Medulla oblongata (tissue), 1 donor: ENCODE measurements around the gene QRSL1.
"Not testable (repeated sequence)": the region's sequence is repeated elsewhere in the genome, so short reads cannot be mapped to it uniquely, and the experiment has no call there.

Experiments
- DNase-seq: peaks from one replicate; pipeline ENCODE4 v3.0.0-alpha.2; 2015; ENCODE audit errors: extremely low spot score

The QRSL1 gene

DNA sequence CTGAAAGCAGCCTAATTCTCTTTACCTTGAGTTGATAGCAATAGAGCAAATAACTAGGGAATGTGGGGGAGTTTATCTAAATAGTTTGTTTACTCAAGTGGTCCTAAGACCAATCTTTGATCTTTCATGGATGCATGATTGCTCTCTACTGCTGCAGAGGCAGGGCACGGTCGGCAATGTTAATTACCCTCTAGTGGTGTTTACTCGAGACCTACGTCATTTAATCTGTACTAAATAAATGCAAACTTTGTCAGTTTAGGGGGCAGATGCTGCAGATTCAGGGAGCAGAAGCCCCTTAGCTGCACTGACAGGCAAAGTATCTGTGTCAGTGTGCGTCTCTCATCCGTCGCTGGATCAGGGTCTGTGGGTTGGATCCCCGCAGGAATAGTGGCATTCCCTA is 7.0 kb upstream of the QRSL1 start:
- DNase-seq, result no peak

DNA sequence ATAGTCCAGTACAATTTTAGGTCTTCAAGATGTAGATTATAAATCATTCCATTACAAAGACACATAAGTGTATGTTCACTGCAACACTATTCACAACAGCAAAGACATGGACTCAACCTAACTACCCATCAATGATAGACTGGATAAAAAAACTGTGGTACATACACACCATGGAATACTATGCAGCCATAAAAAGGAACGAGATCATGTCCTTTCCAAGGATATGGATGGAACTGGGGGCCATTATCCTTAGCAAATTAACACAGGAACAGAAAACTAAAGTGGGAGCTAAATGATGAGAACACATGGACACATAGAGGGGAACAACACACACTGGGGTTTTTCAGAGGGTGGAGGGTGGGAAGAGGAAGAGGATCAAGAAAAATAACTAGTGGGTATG is 6.3 kb upstream of the QRSL1 start:
- DNase-seq, result no peak

DNA sequence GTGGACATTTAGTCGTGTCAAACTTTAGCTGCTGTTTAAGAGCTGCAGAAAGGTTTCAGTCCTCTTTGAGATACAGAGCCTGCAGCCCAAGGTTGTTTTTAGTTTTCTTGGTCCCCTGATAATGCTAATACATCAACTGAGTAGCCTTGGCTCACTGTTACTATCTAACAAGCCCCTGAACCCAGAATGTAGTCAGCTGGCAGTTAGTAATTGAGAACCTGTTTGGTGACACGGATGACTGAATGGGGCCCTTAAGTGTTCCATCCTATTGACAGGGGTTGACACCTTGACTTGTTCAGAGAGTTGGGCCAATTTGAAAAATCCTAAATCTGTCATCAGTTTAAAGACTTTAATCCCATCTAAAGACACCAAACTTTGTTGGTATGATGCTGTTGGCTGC is 2.9 kb upstream of the QRSL1 start:
- no peak for DNase-seq

DNA sequence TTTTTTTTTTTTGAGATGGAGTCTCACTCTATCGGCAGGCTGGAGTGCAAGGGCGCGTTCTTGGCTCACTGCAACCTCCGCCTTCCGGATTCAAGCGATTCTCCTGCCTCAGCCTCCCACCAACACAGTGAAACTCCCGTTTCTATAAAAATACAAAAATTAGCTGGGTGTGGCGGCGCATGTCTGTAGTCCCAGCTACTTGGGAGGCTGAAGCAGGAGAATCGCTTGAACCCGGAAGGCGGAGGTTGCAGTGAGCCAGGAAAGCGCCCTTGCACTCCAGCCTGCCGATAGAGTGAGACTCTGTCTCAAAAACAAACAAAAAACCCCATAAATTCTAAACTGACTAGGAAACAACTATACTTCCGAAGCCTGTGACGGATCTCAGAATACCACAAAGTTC is 1.6 kb upstream of the QRSL1 start:
- not testable (repeated sequence) for DNase-seq

DNA sequence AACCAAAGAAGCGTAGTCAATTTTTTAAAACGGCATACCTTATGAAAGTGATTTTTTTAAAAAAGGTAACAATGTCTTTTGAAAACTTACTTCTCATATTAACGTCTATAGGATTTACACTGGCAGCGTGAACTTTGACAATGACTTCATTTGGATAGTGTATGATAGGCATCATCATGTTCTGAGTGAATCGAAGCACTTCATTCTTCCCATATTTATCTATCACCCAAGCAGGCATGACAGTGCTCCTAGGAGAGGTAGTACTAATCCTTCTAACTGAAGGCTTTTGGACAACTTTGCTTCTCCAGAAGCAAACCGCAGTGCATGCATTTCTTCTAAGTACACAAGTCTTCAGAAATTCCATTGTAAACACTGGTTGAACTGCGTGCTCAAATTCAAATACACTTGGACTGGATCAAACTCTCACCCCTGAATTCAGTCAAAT is 698 bp upstream of the QRSL1 start:
- DNase-seq, result no peak

DNA sequence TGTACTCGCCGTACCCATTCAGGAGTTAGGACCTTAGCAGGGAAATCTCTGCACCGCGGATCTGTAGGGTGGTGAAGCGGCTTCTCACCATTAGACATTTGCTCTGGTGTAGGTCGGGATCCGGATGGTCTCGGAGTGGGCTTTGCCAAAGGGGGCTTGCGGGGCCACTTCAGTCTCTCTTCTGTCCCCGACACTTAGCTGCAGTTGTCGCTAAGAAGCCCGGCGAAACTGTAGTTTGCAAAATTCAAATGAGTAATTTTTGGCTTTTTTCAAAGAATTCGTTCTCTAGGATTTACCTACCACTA is 433 bp downstream of the QRSL1 start:
- DNase-seq, result no peak

DNA sequence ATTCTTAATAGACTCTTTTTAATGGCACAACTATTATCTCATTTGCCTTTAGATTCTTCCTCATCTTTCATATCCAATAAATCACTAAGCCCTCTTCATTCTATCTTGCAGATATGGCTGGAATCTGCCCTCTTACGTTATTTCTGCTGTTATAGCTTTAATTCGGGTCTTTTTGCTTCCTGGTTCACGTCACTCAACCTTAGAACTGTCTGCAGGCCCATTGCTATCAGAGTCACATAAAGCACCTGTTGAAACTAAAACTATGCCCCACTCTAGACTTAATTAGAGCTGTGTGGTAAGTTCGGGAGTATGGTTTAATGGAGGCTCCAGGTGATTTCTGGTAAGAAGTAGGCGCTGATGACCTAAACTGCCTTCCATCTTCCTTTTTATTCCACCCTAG is 988 bp downstream of the QRSL1 start:
- DNase-seq, result no peak

DNA sequence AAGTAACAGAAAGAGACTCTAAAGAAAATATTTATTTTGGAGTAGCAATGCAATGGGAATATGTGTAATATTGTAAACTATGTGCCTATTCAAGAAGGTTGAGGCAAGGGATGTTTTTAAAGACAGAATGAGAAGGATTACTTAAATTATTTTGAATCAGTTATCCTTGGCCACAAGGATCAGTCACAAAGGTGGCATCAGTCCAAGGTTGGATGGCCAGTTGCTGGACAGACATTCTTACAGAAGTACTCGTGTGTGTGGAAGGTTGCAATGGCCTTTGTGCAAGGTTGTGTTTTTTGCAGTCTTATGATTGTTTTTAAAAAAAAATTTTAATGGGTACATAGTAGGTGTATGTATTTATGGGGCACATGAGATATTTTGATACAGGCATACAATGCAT is 2.0 kb downstream of the QRSL1 start:
- DNase-seq, result no peak

DNA sequence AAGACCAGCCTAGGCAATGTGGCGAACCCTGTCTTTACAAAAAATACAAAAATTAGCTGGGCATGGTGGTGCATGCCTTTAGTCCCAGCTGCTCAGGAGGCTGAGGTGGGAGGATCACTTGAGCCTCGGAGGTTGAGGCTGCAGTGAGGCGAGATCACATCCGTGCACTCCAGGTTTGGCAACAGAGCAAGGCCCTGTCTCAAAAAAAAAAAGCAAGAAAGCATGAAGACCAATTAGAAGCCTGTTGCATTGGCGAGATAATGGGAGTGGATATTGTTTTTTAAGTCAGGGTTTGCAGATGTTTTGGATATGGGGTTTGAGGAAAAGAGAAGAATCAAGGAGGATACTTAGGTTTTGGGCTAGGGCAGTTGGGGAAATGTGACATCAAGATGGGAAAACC is 5.2 kb downstream of the QRSL1 start:
- DNase-seq, result no peak

DNA sequence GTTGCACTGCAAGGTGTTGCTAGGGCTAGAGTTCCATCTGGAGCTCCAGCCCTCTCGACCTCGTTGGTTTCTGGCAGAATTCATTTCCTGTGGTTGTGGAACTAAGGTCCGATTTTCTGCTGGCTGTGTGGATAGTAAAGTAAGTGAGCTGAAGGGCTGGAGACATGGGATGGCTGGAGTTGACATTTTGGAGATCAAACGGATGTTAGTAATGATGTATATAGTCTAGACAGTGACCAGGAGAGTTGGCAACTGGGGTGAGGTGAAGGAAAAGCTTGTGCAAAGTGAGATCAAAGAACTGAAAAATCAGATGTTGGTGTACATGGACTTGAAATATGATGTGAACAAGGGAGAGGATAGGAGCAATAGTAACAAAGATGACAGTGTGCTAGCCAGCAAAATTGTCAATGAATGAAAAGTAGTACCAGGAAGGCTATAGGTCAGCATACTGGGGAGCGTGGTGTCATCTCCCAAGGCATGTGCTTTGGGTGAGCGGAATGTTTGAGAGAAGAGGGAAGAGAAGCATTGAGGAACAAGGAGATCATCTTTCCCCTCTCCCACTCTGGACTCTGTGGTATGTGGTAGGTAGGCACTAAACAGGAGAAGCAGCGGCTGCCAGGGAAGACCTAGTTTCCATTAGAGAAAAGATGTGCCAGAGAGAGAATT is 7.8 kb downstream of the QRSL1 start:
- peak; percentile 33 for DNase-seq

DNA sequence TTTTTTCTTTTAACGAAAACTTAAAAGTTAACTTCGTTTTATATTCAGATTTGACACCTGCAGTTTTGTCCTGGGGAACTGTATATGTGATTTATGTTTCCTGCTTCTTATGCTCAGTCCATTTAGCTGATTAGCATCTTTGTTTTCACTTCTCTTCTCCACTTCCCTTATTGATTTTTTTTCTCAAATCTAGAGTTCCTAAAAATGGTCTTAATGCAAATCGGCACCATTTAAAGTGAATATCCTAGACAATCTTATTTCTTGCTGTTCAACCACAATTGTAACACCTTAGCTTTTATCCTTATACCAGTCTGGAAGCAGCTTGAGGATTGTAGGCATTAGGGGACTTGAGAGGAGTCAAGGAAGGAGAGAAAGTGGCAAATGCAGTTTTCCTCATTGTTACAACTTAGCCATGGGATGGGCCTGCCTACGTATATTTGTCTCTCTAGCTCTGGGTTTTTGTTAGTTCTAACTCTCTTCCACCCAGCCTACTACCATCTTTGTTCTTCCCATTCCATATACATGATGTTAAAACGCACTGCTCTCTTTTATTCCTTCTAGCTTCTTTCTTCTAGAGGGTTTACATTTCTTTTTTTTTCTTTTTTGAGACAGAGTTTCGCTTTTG is 8.5 kb downstream of the QRSL1 start:
- peak; percentile 41 for DNase-seq

DNA sequence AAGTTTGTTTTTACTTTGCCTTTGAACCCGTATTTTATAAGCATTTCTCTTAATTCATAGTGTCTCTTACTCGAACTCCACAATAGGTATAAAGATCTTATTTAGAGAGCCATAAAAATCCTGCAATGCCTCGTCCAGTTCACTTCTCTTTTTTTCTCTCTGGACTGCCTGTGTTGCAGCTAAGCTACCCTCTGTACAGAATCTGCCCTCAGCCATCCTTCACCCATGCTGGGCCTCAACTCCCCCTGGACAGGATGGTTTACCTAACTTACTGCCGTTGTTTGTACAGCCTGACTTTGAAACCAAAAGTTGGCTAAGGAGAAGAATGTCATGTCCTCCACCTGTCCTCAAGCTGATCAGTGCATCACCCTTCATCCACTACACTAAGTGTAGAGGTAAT is 10.4 kb downstream of the QRSL1 start:
- DNase-seq, result no peak

DNA sequence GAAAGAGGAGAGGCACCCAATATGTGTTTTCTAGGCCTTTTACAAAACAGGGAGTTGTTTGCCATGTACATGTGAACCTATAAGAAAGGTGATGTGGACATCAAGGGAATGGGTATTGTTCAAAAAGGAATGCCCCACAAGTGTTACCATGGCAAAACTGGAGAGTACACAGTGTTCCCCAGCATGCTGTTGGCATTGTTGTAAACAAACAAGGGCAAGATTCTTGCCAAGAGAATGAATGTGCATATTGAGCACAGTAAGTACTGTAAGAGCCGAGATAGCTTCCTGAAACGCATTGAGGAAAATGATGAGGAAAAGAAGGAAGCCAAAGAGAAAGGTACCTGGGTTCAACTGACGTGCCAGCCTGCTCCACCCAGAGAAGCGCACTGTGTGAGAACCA is 13.1 kb downstream of the QRSL1 start:
- DNase-seq, result no peak

DNA sequence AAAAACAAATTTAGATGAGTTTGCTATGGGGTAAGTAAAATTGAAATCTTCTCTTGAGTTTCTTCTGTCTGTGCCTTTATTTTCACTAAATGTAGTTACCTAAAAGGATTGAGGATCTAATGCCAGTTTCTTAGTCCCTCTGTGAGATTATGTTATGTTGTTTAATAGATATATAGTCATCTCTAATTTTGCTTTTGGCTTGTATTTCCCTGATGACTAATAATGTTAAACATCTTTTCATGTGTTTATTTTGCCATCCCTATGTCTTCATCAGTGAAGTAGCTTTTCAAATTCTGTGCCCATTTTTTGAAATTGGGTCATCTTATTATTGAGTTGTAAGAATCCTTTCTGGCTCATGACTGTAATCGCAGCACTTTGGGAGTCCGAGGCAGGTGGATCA is 13.7 kb downstream of the QRSL1 start:
- no peak for DNase-seq

DNA sequence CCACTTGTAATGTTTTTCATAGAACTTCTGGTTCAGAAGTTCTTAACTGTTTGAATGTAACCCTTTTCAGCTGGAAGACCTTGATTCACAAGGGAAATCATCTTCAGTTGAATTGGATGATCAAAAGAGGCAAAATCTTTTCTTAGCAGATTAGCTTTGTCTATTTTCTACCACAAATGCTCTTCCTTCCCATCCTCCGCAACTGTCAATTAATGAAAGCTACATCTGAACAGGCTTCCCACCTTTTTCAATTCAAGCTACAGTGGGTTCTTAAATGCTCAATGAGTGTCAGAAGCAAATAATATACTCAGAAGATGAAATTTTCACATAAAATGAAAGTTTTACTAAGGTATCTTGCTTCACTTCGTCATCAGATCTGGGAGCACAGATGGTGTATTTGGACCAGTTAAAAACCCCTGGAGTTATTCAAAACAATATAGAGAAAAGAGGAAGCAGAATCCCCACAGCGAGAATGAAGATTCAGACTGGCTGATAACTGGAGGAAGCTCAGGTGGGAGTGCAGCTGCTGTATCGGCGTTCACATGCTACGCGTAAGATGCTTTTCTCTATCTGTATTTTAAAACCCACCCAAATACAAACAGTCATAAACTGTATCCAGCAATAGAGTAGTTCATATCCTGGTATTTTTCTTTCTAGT is 19.4 kb downstream of the QRSL1 start:
- no peak for DNase-seq

DNA sequence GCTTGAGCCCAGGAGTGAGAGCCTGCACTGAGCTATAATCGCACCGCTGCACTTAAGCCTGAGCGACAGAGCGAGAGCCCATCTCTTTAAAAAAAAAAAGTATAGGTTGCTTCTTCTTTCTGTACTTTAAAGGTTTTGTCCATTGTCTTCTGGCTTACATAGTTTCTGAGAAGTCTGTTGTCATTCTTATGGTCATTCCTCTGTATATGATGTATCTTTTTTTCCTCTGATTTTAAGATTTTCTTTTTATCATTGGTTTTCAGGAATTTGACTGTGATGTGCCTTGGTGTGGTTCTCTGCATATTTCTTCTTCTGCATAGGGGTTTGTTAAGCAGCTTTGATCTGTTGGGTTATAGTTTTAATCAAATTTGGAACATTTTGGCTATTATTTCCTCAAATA is 29.1 kb downstream of the QRSL1 start:
- no peak for DNase-seq

DNA sequence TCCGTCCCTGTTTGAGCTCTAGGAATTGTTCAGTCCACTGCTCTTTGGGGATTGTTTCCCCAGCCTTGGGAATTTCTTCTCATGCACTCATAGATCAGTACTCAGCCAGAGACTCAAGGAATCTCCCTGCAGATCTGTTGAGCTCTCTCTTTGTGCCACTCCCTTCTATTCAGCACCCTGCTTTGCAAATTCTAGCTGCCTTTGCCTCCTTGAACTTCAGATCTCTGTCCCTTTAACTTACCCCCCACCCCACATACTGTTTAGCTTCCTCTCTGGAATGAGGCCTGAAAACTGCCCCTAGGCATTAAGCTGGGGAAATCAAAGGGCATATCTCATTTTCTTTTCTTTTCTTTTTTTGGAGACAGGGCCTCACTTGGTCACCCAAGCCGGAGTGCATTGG is 30.5 kb downstream of the QRSL1 start:
- no peak for DNase-seq

DNA sequence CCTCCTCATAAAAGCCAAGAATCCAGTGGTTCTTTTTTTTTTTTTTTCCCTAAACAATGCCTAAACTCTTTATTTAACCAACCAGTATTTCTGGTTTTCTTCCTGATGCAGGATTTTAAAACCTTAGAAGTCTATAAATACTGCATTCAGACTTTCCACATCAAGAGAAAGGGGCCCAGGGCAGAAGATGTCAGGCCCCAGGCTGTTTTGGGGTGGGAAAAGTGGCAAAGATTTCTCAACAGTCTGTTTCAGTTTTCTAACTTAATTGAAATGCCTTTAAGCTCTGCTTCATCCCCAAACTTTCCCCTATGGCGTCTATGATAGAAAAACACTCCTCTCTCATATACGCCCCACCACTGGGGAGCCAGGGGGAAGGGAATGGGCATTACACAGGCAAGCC is 33.1 kb downstream of the QRSL1 start:
- no peak for DNase-seq

DNA sequence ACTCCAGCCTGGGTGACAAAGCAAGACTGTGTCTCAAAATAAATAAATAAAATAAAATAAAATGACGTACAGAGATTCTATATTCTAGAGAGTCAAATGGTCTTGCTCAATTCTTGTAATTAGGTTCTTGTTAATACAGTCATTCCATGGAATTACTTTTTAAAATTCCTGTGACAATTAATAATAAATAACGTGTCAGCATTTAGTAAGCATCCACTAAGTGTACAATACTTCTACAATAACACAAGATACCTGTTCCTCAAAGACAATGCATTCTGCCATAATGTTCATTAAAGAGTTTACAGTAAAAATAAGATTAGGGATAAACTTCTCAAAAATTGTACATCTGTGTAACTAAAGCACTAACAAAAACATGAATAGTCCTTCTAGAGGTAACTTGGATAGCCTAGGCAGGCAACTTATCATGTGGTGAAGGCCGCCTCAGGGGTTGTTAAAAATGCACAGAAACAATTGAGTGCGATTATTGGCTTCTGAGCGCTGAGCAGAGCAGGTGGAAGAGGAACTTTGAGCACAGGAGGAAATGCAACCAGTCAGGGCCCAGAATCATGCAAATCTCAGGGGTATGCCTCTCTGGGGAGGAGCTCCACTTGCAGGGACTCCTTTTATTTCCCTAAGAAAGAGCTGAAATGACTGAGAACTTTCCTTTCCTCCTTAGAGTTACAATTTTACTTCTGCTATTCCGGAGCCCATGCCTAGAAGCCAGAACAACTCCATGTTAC is 37.1 kb downstream of the QRSL1 start:
- peak; percentile 37 for DNase-seq

DNA sequence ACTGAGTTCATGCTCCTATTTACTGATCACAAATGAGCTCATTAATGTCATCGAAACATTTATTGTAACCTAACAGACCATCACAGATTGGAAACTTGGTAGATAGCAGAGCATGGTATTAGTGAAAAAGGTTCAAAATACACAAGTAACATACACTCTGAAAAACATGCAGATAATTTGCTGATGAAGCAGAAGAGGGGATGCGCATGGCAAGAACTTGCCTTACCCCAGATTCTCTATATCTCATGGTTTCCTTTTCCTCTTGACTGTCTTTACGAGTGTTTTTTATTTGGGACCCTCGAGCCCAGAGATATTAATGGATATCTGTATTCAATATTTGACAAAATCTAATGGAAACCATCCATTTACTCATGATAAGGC is 37.6 kb downstream of the QRSL1 start:
- DNase-seq, result no peak

DNA sequence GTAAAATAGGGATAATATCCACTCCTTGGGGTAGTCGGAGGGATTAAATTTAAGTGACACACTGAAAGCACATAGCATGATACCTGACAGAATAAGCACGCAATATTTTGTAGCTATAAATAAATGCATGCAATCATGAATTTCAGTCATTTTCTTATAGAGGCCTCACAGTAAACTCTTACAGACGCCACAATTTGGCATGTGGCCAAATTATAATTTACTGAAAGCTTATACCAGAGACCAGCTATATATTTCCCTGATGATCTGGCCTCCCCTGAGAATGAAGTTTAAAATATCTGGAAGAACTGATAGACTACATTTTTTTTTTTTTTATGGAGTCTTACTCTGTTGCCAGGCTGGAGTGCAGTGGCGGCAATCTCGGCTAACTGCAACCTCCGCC is 40.9 kb downstream of the QRSL1 start:
- no peak for DNase-seq

DNA sequence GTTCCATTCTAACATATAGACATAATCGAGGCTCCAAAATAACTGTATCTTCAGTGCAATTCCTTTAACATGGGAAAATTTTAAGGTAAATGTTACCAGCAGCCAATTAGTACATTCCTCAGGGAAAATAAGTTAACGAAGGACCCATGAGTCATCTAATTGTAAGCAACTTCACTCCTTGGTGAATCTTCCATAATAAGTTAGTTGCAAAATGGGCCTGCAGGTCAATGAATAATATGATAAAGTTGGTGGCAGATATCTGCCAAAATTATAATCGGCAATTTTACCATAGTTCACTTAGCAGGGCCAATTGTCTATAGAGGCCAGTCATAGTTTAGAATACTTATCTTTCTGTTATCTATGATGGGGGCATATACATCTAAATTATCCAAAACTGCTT is 42.3 kb downstream of the QRSL1 start:
- no peak for DNase-seq
